Upper lobe of left lung (tissue), 6 donors: ENCODE measurements around the gene MASP2. TPM values are rescaled to one million over a fixed set of nuclear protein-coding genes. Genes with fewer than 3 reads are reported as not detected.
A peak's percentile ranks its signal among the peaks of the same experiment; 100 is the strongest.

ENCODE experiments used
- ATAC-seq, 2 donors: fragments of 200-7000 bp; cut with Tn5 transposase; one replicate each; pipeline ENCODE4 v1.9.1; 2022; ENCODE audit warnings: mild to moderate bottlenecking in 2 of 2, moderate library complexity in 2 of 2; ENCODE audit not compliant: low FRiP score in 2 of 2
- DNase-seq, 2 donors: peaks; one replicate each; pipeline ENCODE4 v3.0.0-alpha.2; 2019 to 2020
- H3K27ac ChIP-seq, 4 donors: fragments of 200-600 bp; sonication (generic); one replicate each; pipeline ENCODE4 v1.5.1; 2016 to 2019
- H3K27me3 ChIP-seq, 4 donors: fragments of 200-600 bp; sonication (generic); one replicate each; pipeline ENCODE4 v1.5.1; 2017 to 2019
- H3K36me3 ChIP-seq, 4 donors: fragments of 200-600 bp; sonication (generic); one replicate each; pipeline ENCODE4 v1.5.1; 2016 to 2019
- H3K4me1 ChIP-seq, 4 donors: fragments of 200-600 bp; sonication (generic); one replicate each; pipeline ENCODE4 v1.5.1; 2018 to 2019
- H3K4me3 ChIP-seq, 4 donors: fragments of 200-600 bp; sonication (generic); one replicate each; pipeline ENCODE4 v1.5.1; 2017 to 2019; ENCODE audit warnings: mild to moderate bottlenecking in 2 of 4, moderate library complexity in 1 of 4
- H3K9me3 ChIP-seq, 4 donors: fragments of 200-600 bp; sonication (generic); one replicate each; pipeline ENCODE4 v1.5.1; 2018 to 2019
- CTCF ChIP-seq, 6 experiments: fragments of 450-650 bp in 4 of 6; fragments of 200-600 bp in 2 of 6; sonication (generic) in 2 of 6; IDR thresholded peaks; one replicate each; pipeline ENCODE4 v1.5.1; 2016 to 2019; ENCODE audit warnings: antibody characterized with exemption in 6 of 6
- EP300 ChIP-seq, 4 donors: sonication (generic); formaldehyde crosslinking; IDR thresholded peaks; one replicate each; pipeline ENCODE4 v1.5.1; 2017; ENCODE audit warnings: antibody characterized with exemption in 4 of 4, control low read depth in 2 of 4
- POLR2A ChIP-seq, 4 donors: fragments of 450-650 bp; IDR thresholded peaks; one replicate each; pipeline ENCODE4 v1.5.1; 2016 to 2017; ENCODE audit warnings: antibody characterized with exemption in 4 of 4, mild to moderate bottlenecking in 2 of 4
- POLR2AphosphoS5 ChIP-seq, 2 donors: sonication (generic); formaldehyde crosslinking; IDR thresholded peaks; one replicate each; pipeline ENCODE4 v1.5.1; 2017; ENCODE audit warnings: antibody characterized with exemption in 2 of 2
- WGBS, 2 donors: methylation state at CpG; one replicate each; pipeline ENCODE4 v1.1.5; 2017 to 2018; 5-methylcytosine and 5-hydroxymethylcytosine counted together
- total RNA-seq, 6 donors: library from RNA; depleted of rRNA in 4 of 6; stranded (reverse); fragments of >200 nt in 4 of 6; gene quantifications; one replicate each; pipeline versions ENCODE4 v1.1.0 to v1.2.1, GENCODE V29; 2016 to 2021
- donor health status: DM: no; HTN: no; CAD: no; lungs with moderate emphysema.
- donor health status: DM: no; HTN: yes; CAD: no; lungs with severe emphysema.

Gene MASP2
- total RNA-seq, 6 donors from 2014 or later = not detected

GRCh38 chr1:11013160-11013531 is 33.9 kb downstream of the MASP2 start:
- Histone ChIP-seq H3K9me3 (no peaks in the 10 kb centered on the region), H3K4me1 (peaks cover 17 to 58% (median 29%) of the 10 kb centered on the region in 4 donors), H3K27ac (peak overlapping the region; percentile 96 to 99 (median 98)), H3K27me3 (no peaks in the 10 kb centered on the region), H3K4me3 (peak overlapping the region; percentile 94 to 100 (median 98)), H3K36me3 (peaks cover 23 to 46% (median 46%) of the 10 kb centered on the region in 4 donors)
- DNase-seq = no peak
- ATAC-seq = peak in 1 of 2 donors; percentile 2
- TF ChIP-seq CTCF (IDR thresholded peaks at IDR 0.05) (no peak), EP300 (IDR thresholded peaks at IDR 0.05) (no peak), POLR2A (IDR thresholded peaks at IDR 0.05) (no peak), POLR2AphosphoS5 (IDR thresholded peaks at IDR 0.05) (no peak)
- 2 to 5% methylated on average over 8 to 11 of the region's 11 CpGs for WGBS, 2 donors

- peak; percentile 98 for ATAC-seq
- H3K9me3 ChIP-seq = no peaks in the 10 kb centered on the region
- peak within 1 kb of the TSS; percentile 94 to 100 (median 98) for H3K4me3 ChIP-seq
- peak within 1 kb of the TSS; percentile 96 to 99 (median 98) for H3K27ac ChIP-seq
- DNase-seq = peak; percentile 87 to 96
- peaks cover 21 to 42% (median 40%) of the 10 kb centered on the region in 4 donors for H3K36me3 ChIP-seq
- WGBS, 2 donors = 0 to 2% methylated on average over 5 to 38 of the region's 94 CpGs
- TF ChIP-seq POLR2A (IDR thresholded peaks at IDR 0.05) (peak; percentile 87 to 98 (median 96)), POLR2AphosphoS5 (IDR thresholded peaks at IDR 0.05) (peak; percentile 96 to 97), CTCF (IDR thresholded peaks at IDR 0.05) (peak in 2 of 6 experiments; percentile 3 to 16), EP300 (IDR thresholded peaks at IDR 0.05) (peak in 1 of 4 donors; percentile 68)
- no peaks in the 10 kb centered on the region for H3K27me3 ChIP-seq
- H3K4me1 ChIP-seq = peaks cover 17 to 57% (median 29%) of the 10 kb centered on the region in 4 donors
Measured at GRCh38 chr1:11012260-11013159, 34.5 kb downstream of the MASP2 start, which contains the start of gene TARDBP. Gene TARDBP, plus strand, starts transcription at chr1:11012654. Its CDS starts 1,074 bp downstream, at chr1:11013728.

GRCh38 chr1:11000526-11000925 is 46.5 kb downstream of the MASP2 start:
- no peak for TF ChIP-seq POLR2AphosphoS5 (IDR thresholded peaks at IDR 0.05)
- no peak for TF ChIP-seq CTCF (IDR thresholded peaks at IDR 0.05)
- no peak for TF ChIP-seq POLR2A (IDR thresholded peaks at IDR 0.05)
- no peak for TF ChIP-seq EP300 (IDR thresholded peaks at IDR 0.05)
- WGBS, 2 donors = 93 to 95% methylated on average over 1 of the region's 1 CpG
- DNase-seq = no peak
- no peaks in the 10 kb centered on the region for H3K4me1 ChIP-seq
- H3K36me3 ChIP-seq = no peaks in the 10 kb centered on the region
- H3K9me3 ChIP-seq = peaks cover 0 to 6% (median 0%) of the 10 kb centered on the region in 4 donors
- no peaks in the 10 kb centered on the region for H3K27me3 ChIP-seq
- no peak for ATAC-seq
- H3K4me3 ChIP-seq = no peak overlapping the region
- no peak overlapping the region for H3K27ac ChIP-seq

- H3K27me3 ChIP-seq = no peaks in the 10 kb centered on the region
- WGBS, 2 donors = 86 to 88% methylated on average over 3 of the region's 3 CpGs
- no peak for ATAC-seq
- no peaks in the 10 kb centered on the region for H3K4me1 ChIP-seq
- H3K36me3 ChIP-seq = no peaks in the 10 kb centered on the region
- no peak for TF ChIP-seq EP300 (IDR thresholded peaks at IDR 0.05)
- no peak for TF ChIP-seq CTCF (IDR thresholded peaks at IDR 0.05)
- TF ChIP-seq POLR2AphosphoS5 (IDR thresholded peaks at IDR 0.05) = no peak
- TF ChIP-seq POLR2A (IDR thresholded peaks at IDR 0.05) = no peak
- peaks cover 0 to 6% (median 0%) of the 10 kb centered on the region in 4 donors for H3K9me3 ChIP-seq
- H3K4me3 ChIP-seq = no peak overlapping the region
- DNase-seq = no peak
- no peak overlapping the region for H3K27ac ChIP-seq
Measured at GRCh38 chr1:10996100-10996499, 50.9 kb downstream of the MASP2 start.
